HG03571 (cell line): ENCODE measurements around the gene SRGAP2B.
A peak's percentile ranks its signal among the peaks of the same experiment; 100 is the strongest.
"Not testable (repeated sequence)": the region's sequence is repeated elsewhere in the genome, so short reads cannot be mapped to it uniquely, and the experiment has no call there.

Source experiments
- ATAC-seq: cut with Tn5 transposase; IDR thresholded peaks from one replicate; pipeline ENCODE4 v1.9.1; 2021; ENCODE audit not compliant: unreplicated experiment

Gene SRGAP2B

GRCh38 chr1:145095284-145096057 is at the start of gene SRGAP2B, which contains the start of gene FAM72D:
TSS of gene SRGAP2B (minus strand) at chr1:145095328. CDS start at chr1:145092901, 2,427 bp downstream.
TSS of gene FAM72D (plus strand) at chr1:145095974. CDS start at chr1:145096848, 874 bp downstream.
- peak; percentile 80 for ATAC-seq

DNA sequence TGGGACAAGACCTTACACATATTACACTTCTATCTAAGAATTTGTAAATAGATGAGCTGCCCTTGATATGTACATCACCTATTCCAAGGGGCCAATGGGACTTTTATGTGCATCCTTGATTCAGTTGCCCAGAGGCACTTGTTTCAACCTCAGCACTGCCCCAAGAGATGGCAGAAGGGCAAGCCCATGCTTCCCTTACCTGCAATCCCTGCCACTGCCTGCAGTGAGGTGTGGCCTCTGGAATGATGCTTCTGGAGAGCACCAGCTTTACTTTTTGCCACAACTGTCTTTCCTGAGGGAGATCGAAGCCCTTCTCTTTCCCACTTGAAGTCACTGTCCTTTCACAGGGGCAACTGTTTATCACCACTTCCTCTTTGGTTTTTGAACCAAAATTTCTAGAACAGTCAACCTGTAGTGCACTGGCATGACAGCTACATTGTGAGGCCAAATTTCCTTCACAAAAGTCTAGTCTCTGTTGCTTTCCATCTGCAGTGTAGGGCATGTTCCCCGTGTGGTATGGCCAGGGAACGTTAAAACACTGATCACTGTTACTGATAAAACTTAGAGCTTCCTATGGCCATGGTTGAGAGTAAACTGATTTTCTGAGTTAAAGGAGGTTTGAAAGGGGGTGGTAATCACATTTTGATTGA is 49.3 kb upstream of the SRGAP2B start:
- not testable (repeated sequence) for ATAC-seq

DNA sequence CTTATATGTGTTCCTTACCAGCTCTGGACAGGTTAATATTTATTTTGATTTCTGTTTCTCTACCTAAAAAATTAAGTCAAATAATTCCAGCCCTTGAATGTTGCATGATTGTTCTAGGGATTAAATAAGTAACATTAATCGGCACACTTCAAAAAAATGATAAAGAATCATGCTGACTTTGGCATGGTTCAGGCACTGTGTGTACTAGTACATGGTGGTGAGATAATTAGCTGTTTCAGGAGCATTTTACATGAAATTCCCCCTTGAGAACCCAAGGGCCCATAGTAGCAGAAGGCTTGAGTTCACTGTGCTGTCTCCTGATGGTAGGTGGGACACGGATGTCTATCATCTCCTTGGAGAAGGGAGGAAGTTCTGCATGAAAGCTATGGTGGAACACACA is 45.4 kb upstream of the SRGAP2B start:
- not testable (repeated sequence) for ATAC-seq

DNA sequence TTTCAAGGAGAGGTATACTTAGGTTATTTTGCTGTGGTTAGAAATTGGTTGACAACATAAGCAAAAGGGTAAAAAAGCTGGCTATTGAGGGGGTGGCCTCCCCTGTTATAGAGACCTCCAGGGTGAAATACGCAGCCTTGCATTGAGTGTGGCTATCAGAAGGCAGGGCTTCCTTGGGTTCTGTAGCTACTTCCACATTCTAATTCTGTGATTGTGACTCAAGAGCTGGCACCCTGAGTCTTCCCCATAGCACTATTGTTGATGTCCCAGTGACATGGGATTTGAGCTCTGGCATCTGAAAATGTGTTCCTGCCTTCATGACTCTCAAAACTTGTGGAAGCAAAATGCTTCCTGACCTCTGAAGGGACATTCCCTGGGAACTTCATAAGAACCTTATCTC is 39.3 kb upstream of the SRGAP2B start:
- ATAC-seq = not testable (repeated sequence)

- ATAC-seq = not testable (repeated sequence)
These were observed 33.8 kb upstream of the SRGAP2B start for GRCh38 chr1:145128697-145129469.

DNA sequence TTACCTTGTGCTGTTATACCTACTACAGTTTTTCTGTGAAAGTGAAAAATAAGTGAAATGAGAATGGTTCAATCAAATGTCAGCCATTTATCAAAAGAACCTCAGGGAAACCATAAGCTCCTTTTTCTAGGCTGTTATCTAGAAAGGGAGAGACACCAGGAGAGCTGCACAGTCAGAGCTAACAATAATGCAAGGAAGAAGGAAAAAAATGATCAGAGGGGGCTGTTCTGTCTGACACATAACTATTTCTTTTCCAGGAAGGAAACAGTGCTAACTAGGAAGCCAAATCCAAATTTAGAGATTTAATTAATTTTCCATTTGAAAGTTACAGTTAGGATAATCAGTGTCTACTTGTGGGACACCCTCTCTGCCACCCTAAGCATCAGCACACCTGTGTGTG is 32.0 kb upstream of the SRGAP2B start:
- ATAC-seq = not testable (repeated sequence)

GRCh38 chr1:145125112-145125511 is 30.0 kb upstream of the SRGAP2B start:
- ATAC-seq = not testable (repeated sequence)

DNA sequence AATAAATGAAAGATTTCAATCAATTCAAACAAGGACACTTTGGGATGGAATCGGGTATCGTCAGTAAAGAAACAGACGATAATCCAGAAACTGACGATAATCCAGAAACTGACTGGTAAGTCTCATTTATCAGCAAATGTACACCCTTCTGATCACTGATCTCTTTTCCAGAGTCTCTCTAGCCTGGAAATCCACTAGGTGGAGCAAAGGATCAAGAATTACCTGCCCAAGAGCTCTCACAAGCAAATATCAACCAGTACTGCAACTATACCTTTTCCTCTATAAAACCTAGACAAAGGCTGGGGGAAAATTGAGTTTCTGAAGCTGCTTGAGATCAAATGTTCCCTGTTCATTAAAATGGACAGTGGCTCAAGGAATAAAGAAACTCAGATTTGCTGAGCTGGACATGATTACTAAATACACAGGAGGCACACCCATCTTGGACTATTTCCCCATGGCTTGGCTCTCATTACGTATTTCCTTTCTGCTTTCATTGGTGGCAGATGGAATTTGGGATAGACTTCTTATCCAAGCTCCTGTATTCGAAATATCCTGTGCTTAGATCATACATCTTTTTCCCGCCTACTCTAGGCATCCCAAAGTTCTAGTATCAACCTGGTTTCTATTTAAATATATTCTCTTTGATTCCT is 29.0 kb upstream of the SRGAP2B start:
- ATAC-seq = not testable (repeated sequence)

DNA sequence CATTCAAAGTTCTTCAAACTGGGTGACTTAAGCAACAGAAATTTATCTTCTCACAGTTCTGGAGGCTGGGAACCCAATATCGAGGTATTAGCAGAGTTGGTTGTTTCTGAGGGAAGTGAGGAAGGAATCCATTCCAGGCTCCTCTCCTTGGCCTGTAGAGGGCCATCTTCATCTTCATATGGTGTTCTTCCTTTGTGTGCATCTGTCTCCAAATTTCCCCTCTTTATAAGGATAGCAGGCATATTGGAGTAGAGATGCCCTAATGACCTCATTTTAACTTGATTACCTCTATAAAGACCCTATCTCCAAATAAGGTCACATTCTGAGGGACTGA is 27.9 kb upstream of the SRGAP2B start:
- ATAC-seq = not testable (repeated sequence)

DNA sequence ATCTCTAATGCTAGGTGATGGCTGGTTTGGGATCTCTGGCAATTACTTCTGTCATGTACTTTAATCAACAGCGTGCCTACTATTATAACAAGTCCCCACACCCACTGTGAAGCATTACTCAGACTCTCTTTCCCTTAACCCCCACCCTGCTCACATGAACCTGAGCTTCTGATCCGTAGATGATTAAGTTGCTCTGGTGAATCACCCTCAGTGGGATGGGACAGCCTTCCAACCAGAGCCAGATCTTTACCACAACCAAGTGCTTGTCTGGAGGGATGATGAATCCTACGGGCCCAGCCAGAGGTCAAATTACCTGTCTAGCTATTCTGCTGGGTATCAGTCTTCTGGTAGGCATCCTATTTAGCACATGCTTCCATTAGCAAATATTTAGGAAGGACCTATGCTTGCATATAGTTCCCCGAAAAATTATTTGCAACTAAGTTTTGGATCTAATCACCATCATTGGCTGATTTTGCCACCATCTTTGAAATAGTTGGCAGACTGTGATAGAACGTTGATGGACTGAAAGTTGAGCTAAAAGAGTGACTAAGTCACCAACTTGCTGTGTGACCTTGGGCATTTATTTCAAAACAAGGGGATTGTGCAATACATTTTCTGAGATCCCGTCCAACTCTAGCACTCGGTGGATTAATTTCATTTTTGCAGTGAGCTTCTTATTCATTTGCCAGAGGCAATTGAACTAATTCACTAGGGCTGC is 27.4 kb upstream of the SRGAP2B start:
- ATAC-seq = not testable (repeated sequence)

DNA sequence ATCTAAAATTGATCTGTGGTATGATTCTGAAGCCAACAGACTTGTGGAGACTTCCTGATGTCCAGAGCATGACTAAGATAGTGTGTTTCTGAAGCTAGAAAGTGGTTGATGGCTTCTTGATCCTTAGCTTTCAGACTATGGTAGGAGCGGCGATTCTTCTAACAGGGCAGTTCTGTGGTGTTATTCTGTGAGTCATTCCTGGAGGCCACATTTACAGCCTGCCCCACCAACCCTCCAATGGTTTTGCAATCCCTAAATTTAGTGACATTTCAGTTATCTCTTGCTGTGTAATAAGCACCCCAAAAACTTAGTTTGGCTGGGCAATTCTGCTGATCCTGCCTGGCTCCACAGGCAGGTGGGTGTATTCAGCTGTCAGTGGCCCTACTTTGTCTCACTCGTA is 24.7 kb upstream of the SRGAP2B start:
- not testable (repeated sequence) for ATAC-seq

DNA sequence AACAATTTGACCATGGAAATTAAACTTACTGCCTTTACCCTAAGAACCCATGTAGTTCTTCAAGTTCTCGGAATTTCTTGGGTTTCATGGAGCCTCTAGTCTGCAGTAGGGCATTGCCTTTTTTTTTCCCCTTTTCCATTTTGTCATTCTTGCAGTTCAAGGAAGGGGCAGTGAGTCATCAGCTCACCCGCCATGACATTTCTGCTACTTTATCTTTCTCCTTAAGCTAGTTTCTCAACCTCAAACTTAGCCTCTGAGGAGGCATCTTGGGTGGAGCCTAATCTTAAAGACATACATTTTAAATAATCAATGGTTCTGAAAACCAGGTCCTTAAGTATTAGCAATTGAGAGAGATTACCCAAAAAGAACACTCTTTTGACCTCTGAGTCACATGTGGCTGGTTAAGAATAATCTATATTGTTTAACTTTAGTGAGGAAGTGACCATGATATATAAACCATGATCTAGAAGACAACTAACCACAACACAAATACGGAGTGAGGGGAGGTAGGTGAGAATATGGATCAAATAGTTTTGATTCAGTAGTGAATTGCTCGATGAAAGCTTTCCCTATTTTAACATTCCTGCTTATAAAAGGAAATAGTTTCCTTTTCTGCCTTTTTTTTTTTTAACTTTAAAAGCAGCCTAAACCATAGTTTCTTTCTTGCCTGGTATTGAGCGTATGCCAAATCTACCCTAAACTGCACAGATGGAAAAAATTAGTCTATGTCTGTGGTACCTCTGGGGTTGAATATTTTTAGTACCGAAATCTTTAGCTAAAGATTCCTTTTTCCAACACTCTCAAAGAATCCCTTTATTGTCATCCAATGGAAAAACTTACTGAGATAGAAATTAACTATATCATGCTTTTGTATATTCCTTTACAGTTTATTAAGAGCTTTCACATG is 20.7 kb upstream of the SRGAP2B start:
- ATAC-seq = not testable (repeated sequence)

- not testable (repeated sequence) for ATAC-seq
These were observed 19.5 kb upstream of the SRGAP2B start for GRCh38 chr1:145114560-145115057.

DNA sequence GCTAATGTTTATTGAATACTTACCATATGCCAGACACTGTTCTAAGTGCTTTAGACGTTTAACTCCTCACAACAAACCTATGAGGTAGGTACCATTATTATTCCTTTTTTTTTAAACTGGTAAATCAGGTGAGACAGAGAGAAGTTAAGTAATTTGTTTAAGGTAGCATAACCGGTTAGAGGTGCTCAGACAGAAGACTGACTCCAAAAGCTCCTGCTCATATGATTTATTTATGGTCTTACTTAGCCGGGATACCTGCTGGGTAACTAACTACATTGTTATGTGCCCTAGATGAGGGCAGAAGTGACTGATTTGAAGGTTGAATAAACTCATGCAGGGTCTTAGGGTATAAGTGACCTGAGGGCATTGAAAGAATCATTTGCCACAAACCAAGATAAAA is 17.6 kb upstream of the SRGAP2B start:
- ATAC-seq = not testable (repeated sequence)

GRCh38 chr1:145111674-145112073 is 16.5 kb upstream of the SRGAP2B start:
- not testable (repeated sequence) for ATAC-seq

GRCh38 chr1:145103294-145103693 is 8.2 kb upstream of the SRGAP2B start:
- ATAC-seq = not testable (repeated sequence)

- ATAC-seq = not testable (repeated sequence)
These were observed 6.6 kb upstream of the SRGAP2B start for GRCh38 chr1:145101725-145102124.

DNA sequence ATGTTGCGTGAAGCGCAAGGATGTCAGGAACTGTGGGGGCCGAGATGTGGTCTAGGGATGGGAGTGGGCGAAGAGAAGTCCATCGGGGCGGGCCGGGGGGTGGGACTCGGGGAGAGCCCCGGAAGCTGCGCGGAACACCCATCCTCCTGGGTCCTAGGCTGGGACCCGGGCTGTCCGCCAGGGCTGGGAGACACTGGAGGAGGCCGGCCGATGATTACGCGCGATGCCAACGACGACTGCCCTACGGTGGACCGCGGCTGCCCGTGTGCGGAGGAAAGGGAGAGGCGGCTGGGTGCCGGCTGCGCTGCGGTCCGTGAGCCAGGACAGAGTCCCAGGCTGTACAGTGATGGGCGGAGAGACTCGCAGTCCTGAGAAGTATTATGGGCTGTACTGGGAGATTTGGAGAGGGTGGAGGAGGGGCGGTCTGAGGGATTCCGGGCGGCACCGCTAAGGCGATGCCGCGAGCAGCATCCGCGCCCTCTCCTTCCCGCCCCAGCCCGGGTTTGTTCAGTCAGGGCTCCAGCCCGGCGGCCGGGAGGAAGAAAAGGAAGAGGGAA is 395 bp downstream of the SRGAP2B start:
- peak; percentile 2 for ATAC-seq
